ENCODE measurements around the gene INTS13. TPM values are rescaled to one million over a fixed set of nuclear protein-coding genes. Genes with fewer than 3 reads are reported as not detected.

The INTS13 gene
- polyA plus RNA-seq, 3 donors = 4.6 to 8.0 (median 7.5) TPM

- no peak overlapping the region for H2AFZ ChIP-seq (ENCODE audit: insufficient read depth, low read depth, low read length, poor library complexity, severe bottlenecking)
- H3K27me3 Mint-ChIP-seq (ENCODE audit: low read depth in 3 of 3) = peaks cover 0 to 2% (median 0%) of the 10 kb centered on the region in 3 donors
- H3K36me3 ChIP-seq (replicated peaks in 1 of 2; ENCODE audit: control insufficient read depth in 1 of 2, insufficient read depth in 2 of 2, low read length in 2 of 2) = peaks cover 48 to 85% of the 10 kb centered on the region in 2 donors
- no peaks in the 10 kb centered on the region for H3K27me3 ChIP-seq (ENCODE audit: control insufficient read depth in 2 of 2, insufficient read depth in 2 of 2, low read length in 2 of 2)
- no CpG with 5 or more reads among the region's 1 CpG for WGBS (ENCODE audit: insufficient coverage)
- no peak overlapping the region for H3K27ac ChIP-seq (ENCODE audit: low read depth in 1 of 2, low read length in 2 of 2)
- intact Hi-C loops (cut with micrococcal nuclease) = no loop called here
- H3K9me3 Mint-ChIP-seq = no peaks in the 10 kb centered on the region
- H3K4me2 ChIP-seq (replicated peaks; ENCODE audit: extremely low read depth, low read length, poor library complexity, severe bottlenecking) = no peak overlapping the region
- no peak for TF ChIP-seq CTCF (IDR thresholded peaks at IDR 0.05)
- H3K36me3 Mint-ChIP-seq = peaks cover 56 to 71% of the 10 kb centered on the region in 2 donors
- DNase-seq = no peak
- peaks cover 2% of the 10 kb centered on the region for H3K79me2 ChIP-seq (ENCODE audit: insufficient read depth, low read length)
- H3K4me1 Mint-ChIP-seq = peaks cover 8% of the 10 kb centered on the region
- no peak overlapping the region for H3K4me3 ChIP-seq (replicated peaks in 1 of 3; ENCODE audit: low read depth in 2 of 3, low read length in 3 of 3)
- no peak overlapping the region for H3K27ac Mint-ChIP-seq
- H3K4me1 ChIP-seq (ENCODE audit: control insufficient read depth in 1 of 2, insufficient read depth in 2 of 2, low read length in 2 of 2) = peaks cover 9% of the 10 kb centered on the region in 2 donors
- H4K20me1 ChIP-seq (ENCODE audit: insufficient read depth, low read length) = no peaks in the 10 kb centered on the region
- no peaks in the 10 kb centered on the region for H3K9me3 ChIP-seq (replicated peaks in 1 of 2; ENCODE audit: control insufficient read depth in 1 of 2, insufficient read depth in 1 of 2, low read length in 2 of 2)
- no peak overlapping the region for H3K9ac ChIP-seq (ENCODE audit: insufficient read depth, low read length, poor library complexity, severe bottlenecking)
- no peak overlapping the region for H3K4me3 Mint-ChIP-seq
These were observed 41.0 kb upstream of the INTS13 start for GRCh38 chr12:26978801-26979200.

- peaks cover 48 to 62% of the 10 kb centered on the region in 2 donors for H3K36me3 Mint-ChIP-seq
- H3K9me3 Mint-ChIP-seq = no peaks in the 10 kb centered on the region
- peaks cover 8% of the 10 kb centered on the region for H3K4me1 Mint-ChIP-seq
- no peak overlapping the region for H3K4me2 ChIP-seq (replicated peaks; ENCODE audit: extremely low read depth, low read length, poor library complexity, severe bottlenecking)
- H3K9me3 ChIP-seq (replicated peaks in 1 of 2; ENCODE audit: control insufficient read depth in 1 of 2, insufficient read depth in 1 of 2, low read length in 2 of 2) = no peaks in the 10 kb centered on the region
- no peaks in the 10 kb centered on the region for H3K27me3 ChIP-seq (ENCODE audit: control insufficient read depth in 2 of 2, insufficient read depth in 2 of 2, low read length in 2 of 2)
- H3K4me3 ChIP-seq (replicated peaks in 1 of 3; ENCODE audit: low read depth in 2 of 3, low read length in 3 of 3) = no peak overlapping the region
- H3K79me2 ChIP-seq (ENCODE audit: insufficient read depth, low read length) = no peaks in the 10 kb centered on the region
- peak overlapping the region in 5 of 7 donors; percentile 4 to 68 (median 64) for H3K27ac Mint-ChIP-seq
- no peak overlapping the region for H3K4me3 Mint-ChIP-seq
- H4K20me1 ChIP-seq (ENCODE audit: insufficient read depth, low read length) = no peaks in the 10 kb centered on the region
- peaks cover 9% of the 10 kb centered on the region in 2 donors for H3K4me1 ChIP-seq (ENCODE audit: control insufficient read depth in 1 of 2, insufficient read depth in 2 of 2, low read length in 2 of 2)
- peak overlapping the region in 1 of 2 donors; percentile 39 for H3K27ac ChIP-seq (ENCODE audit: low read depth in 1 of 2, low read length in 2 of 2)
- intact Hi-C loops (cut with micrococcal nuclease) = no loop called here
- H3K9ac ChIP-seq (ENCODE audit: insufficient read depth, low read length, poor library complexity, severe bottlenecking) = no peak overlapping the region
- H3K27me3 Mint-ChIP-seq (ENCODE audit: low read depth in 3 of 3) = no peaks in the 10 kb centered on the region
- DNase-seq = peak; percentile 36 to 57 (median 55)
- no peak for TF ChIP-seq CTCF (IDR thresholded peaks at IDR 0.05)
- 0% methylated on average over 1 of the region's 2 CpGs for WGBS (ENCODE audit: insufficient coverage)
- no peak overlapping the region for H2AFZ ChIP-seq (ENCODE audit: insufficient read depth, low read depth, low read length, poor library complexity, severe bottlenecking)
- peaks cover 55 to 91% of the 10 kb centered on the region in 2 donors for H3K36me3 ChIP-seq (replicated peaks in 1 of 2; ENCODE audit: control insufficient read depth in 1 of 2, insufficient read depth in 2 of 2, low read length in 2 of 2)
These were observed 38.9 kb upstream of the INTS13 start for GRCh38 chr12:26976687-26977086.
